ENCODE data around the gene LRRC52. TPM values are rescaled to one million over a fixed set of nuclear protein-coding genes. Genes with fewer than 3 reads are reported as not detected.

Gene LRRC52
- total RNA-seq, 6 experiments from 2014 or later: not detected

DNA sequence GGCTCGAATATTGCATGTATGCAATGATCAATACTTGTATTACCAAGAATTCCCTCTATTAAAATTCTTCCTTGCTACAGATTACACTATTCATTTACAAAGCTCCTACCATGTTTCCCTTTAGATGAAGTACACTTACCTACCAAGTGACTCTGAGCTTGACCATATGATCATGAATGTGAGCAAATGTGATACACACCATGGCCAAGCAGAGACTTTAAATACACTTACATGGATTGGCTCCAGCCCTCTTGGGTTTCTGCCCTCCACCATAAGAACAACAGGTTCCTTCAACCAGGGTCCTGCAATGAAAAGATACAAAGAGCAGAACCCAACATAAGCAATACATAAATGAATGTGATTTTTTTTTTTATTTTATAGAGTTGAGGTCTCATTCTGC is 30.0 kb downstream of the LRRC52 start:
- H3K4me3 Mint-ChIP-seq: no peak overlapping the region
- no peaks in the 10 kb centered on the region for H3K9me3 Mint-ChIP-seq
- H3K4me1 Mint-ChIP-seq (ENCODE audit: low read depth): no peaks in the 10 kb centered on the region
- TF ChIP-seq, protein P1, sequence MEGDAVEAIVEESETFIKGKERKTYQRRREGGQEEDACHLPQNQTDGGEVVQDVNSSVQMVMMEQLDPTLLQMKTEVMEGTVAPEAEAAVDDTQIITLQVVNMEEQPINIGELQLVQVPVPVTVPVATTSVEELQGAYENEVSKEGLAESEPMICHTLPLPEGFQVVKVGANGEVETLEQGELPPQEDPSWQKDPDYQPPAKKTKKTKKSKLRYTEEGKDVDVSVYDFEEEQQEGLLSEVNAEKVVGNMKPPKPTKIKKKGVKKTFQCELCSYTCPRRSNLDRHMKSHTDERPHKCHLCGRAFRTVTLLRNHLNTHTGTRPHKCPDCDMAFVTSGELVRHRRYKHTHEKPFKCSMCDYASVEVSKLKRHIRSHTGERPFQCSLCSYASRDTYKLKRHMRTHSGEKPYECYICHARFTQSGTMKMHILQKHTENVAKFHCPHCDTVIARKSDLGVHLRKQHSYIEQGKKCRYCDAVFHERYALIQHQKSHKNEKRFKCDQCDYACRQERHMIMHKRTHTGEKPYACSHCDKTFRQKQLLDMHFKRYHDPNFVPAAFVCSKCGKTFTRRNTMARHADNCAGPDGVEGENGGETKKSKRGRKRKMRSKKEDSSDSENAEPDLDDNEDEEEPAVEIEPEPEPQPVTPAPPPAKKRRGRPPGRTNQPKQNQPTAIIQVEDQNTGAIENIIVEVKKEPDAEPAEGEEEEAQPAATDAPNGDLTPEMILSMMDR (IDR thresholded peaks at IDR 0.05): no peak
- peaks cover 21% of the 10 kb centered on the region for H3K27me3 Mint-ChIP-seq (ENCODE audit: insufficient read depth)
- no peak for DNase-seq
- H3K27ac Mint-ChIP-seq: no peak overlapping the region
- H3K36me3 Mint-ChIP-seq (ENCODE audit: low read depth): no peaks in the 10 kb centered on the region

DNA sequence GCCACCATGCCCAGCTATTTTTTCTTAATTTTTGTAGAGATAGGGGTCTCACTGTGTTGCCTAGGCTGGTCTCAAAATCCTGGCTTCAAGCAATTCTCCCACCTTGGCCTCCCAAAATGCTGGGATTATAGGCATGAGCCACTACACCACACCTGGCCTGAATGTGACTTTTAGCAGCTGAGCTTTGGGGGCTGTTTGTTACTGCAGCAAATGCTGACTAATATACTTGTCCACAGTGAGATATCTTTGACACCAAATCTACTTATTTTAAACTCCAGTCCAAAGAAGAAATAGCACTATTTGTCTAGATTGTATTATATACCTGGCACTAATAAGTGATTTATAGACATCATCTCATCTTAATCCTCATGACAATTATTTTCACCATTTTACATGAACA is 30.5 kb downstream of the LRRC52 start:
- Mint-ChIP-seq H3K4me3 (no peak overlapping the region), H3K27ac (no peak overlapping the region), H3K9me3 (no peaks in the 10 kb centered on the region), H3K4me1 (ENCODE audit: low read depth) (no peaks in the 10 kb centered on the region), H3K27me3 (ENCODE audit: insufficient read depth) (peaks cover 20% of the 10 kb centered on the region), H3K36me3 (ENCODE audit: low read depth) (no peaks in the 10 kb centered on the region)
- TF ChIP-seq, protein P1 (IDR thresholded peaks at IDR 0.05): no peak
- no peak for DNase-seq

DNA sequence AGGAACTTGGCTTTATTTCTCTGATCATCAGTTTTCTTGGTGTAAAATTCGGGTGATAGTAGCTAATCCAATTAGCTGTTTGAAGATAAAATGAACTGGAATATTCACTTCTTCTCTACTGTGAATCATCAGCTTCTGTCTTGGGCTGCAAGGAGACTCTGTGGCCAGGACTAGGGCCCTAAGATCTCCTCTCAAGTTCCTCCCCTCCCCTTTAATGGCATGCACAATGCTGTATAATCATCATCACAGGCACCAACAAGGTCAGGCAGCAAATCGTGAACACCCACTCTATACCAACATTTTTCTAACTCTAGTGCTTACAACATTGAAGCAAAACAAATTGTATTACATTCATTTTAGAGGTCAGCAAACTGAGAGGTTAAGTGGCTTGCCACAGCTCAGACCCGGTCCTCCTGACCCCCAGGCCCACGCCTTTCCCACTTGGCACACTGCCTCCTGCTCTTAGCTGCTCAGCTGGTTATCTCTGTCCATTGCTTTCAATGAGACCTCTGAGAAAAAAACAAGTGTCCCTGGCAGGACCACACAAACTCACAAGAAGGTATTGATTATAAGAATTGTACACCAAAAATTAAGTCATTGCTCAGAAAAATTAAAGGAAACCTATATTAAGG is 31.8 kb downstream of the LRRC52 start:
- no peak overlapping the region for H3K4me3 Mint-ChIP-seq
- no peak overlapping the region for H3K27ac Mint-ChIP-seq
- no peaks in the 10 kb centered on the region for H3K36me3 Mint-ChIP-seq (ENCODE audit: low read depth)
- no peak for DNase-seq
- peaks cover 17% of the 10 kb centered on the region for H3K27me3 Mint-ChIP-seq (ENCODE audit: insufficient read depth)
- TF ChIP-seq, protein P1 (IDR thresholded peaks at IDR 0.05): no peak
- no peaks in the 10 kb centered on the region for H3K9me3 Mint-ChIP-seq
- H3K4me1 Mint-ChIP-seq (ENCODE audit: low read depth): no peaks in the 10 kb centered on the region

DNA sequence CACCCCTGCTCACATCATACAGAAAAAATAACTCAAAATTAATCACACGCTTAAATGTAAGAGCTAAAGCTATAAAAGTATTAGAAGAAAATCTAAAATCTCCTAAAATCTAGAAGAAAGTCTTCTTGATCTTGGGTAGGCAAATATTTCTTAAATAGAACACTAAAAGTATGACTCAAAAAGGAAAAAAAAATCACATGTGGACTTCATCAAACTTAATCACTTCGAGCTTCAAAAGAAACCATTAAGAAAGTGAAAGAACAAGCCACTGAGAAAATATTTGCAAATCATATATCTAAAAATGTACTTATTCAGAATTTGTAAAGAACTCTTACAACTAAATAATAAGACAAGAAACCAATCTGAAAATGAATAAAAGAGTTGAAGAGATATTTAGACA is 32.7 kb downstream of the LRRC52 start:
- Mint-ChIP-seq H3K4me3 (no peak overlapping the region), H3K36me3 (ENCODE audit: low read depth) (no peaks in the 10 kb centered on the region), H3K27ac (no peak overlapping the region), H3K27me3 (ENCODE audit: insufficient read depth) (peaks cover 9% of the 10 kb centered on the region), H3K9me3 (no peaks in the 10 kb centered on the region), H3K4me1 (ENCODE audit: low read depth) (peaks cover 6% of the 10 kb centered on the region; the same call in 1 of the 2 replicates)
- no peak for DNase-seq
- TF ChIP-seq, protein P1 (IDR thresholded peaks at IDR 0.05): no peak

DNA sequence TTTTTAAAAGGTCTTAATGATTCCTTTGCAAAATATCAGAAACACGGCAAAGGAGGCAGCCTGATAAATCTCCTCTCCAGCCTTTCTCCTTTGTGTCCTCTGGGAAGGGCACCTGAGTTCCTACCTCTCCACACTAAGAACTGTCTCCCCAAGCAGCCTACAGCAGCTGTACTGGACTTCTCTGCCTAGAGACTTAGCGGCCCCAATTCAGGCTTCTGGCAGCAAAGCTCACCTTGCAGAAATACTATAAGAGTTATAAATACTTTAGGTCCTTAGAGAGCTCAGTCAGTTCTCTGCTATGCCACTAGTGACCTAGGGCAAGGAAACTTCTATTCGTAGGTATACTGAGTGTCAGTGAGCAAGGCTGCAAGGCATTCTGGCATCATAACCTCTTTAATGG is 33.9 kb downstream of the LRRC52 start:
- Mint-ChIP-seq H3K27ac (no peak overlapping the region), H3K4me1 (ENCODE audit: low read depth) (peaks cover 6% of the 10 kb centered on the region; the same call in 1 of the 2 replicates), H3K9me3 (no peaks in the 10 kb centered on the region), H3K36me3 (ENCODE audit: low read depth) (no peaks in the 10 kb centered on the region), H3K27me3 (ENCODE audit: insufficient read depth) (peaks cover 4% of the 10 kb centered on the region), H3K4me3 (no peak overlapping the region)
- TF ChIP-seq, protein P1 (IDR thresholded peaks at IDR 0.05): no peak
- no peak for DNase-seq
